K562 (cell line): ENCODE measurements around the gene PXN. TPM values are rescaled to one million over a fixed set of nuclear protein-coding genes. Genes with fewer than 3 reads are reported as not detected.

Experiments
- ATAC-seq: fragments of 200-7000 bp; cut with Tn5 transposase; 3 replicates; pipeline ENCODE4 v1.9.1; 2020; ENCODE audit warnings: moderate library complexity
- BruUV-seq: library from RNA; stranded (reverse); fragments of 400-500 nt; replicated peaks from 2 replicates; lab custom pipeline; 2021; lab: Mats Ljungman, UMichigan
- CTCF ChIA-PET: fragments of 300-600 bp; formaldehyde crosslinking; extraction: SDS; loops from one replicate; lab custom pipeline; 2021; ENCODE audit warnings: low intra/inter-chr PET ratio; lab: Yijun Ruan, JAX
- POLR2A ChIA-PET: fragments of 300-600, 350-650 bp; sonication (Branson Sonifier 250); formaldehyde crosslinking; extraction: SDS; loops from one replicate; lab custom pipeline; 2021; ENCODE audit warnings: antibody characterized with exemption, inconsistent platforms; lab: Yijun Ruan, JAX
- DNase-seq, 4 experiments: peaks; one replicate each; pipeline versions ENCODE4 v3.0.0 to v3.0.0-alpha.2; 2011 to 2018; ENCODE audit warnings: low spot score in 3 of 4, mixed read lengths in 3 of 4; ENCODE audit errors: extremely low read depth in 1 of 4
- FAIRE-seq: peaks from 2 replicates; lab custom pipeline; 2011; peaks lifted over from hg19 to GRCh38; lab: Jason Lieb, UNC
- H2AFZ ChIP-seq: 2 replicates; pipeline ENCODE4 v1.6.0; 2011; ENCODE audit warnings: low read depth, low read length, control low read depth, inconsistent platforms
- H3K27ac ChIP-seq: fragments of 200-600 bp; 3 replicates; pipeline ENCODE4 v1.8.0; 2011; ENCODE audit warnings: low read depth, mild to moderate bottlenecking, control low read depth, inconsistent platforms, low read length, moderate library complexity, mixed read lengths; ENCODE audit errors: extremely low read depth
- H3K27me3 ChIP-seq, 2 experiments: fragments of 300-600 bp in 1 of 2; 2 replicates in 1 of 2; 3 replicates in 1 of 2; pipeline versions ENCODE4 v1.6.0 to v1.8.0; 2011; ENCODE audit warnings: inconsistent platforms in 2 of 2, low read length in 2 of 2, mild to moderate bottlenecking in 1 of 2, mixed read lengths in 1 of 2, moderate library complexity in 1 of 2; ENCODE audit not compliant: control insufficient read depth in 2 of 2, insufficient read depth in 2 of 2
- H3K36me3 ChIP-seq: fragments of 300-600 bp; 3 replicates; pipeline ENCODE4 v1.8.0; 2011; ENCODE audit warnings: mild to moderate bottlenecking, low read length, inconsistent platforms; ENCODE audit not compliant: control insufficient read depth, insufficient read depth
- H3K4me1 ChIP-seq, 2 experiments: fragments of 200-600 bp in 1 of 2; replicated peaks in 1 of 2; 2 replicates in 1 of 2; 3 replicates in 1 of 2; pipeline versions ENCODE4 v1.5.1 to v1.8.0; 2011; ENCODE audit warnings: inconsistent platforms in 2 of 2, low read length in 2 of 2, mild to moderate bottlenecking in 1 of 2, mixed read lengths in 1 of 2, moderate library complexity in 1 of 2; ENCODE audit not compliant: control insufficient read depth in 2 of 2, insufficient read depth in 2 of 2
- H3K4me2 ChIP-seq: 2 replicates; pipeline ENCODE4 v1.6.1; 2011; ENCODE audit warnings: low read length, control low read depth, inconsistent platforms, mixed read lengths; ENCODE audit not compliant: insufficient read depth
- H3K4me3 ChIP-seq: fragments of 200-600 bp; sonication (generic), shearing (Covaris generic); 2 replicates; pipeline ENCODE4 v1.5.1; 2016; ENCODE audit warnings: control low read depth, inconsistent platforms
- H3K79me2 ChIP-seq: fragments of 200-600 bp; 3 replicates; pipeline ENCODE4 v1.8.0; 2011; ENCODE audit warnings: low read length, inconsistent platforms; ENCODE audit not compliant: control insufficient read depth, insufficient read depth
- H3K9ac ChIP-seq, 2 experiments: 2 replicates each; pipeline versions ENCODE4 v1.6.0 to v1.6.1; 2011; ENCODE audit warnings: low read depth in 2 of 2, low read length in 2 of 2, control low read depth in 1 of 2, inconsistent platforms in 1 of 2, mild to moderate bottlenecking in 1 of 2, mixed read lengths in 1 of 2; ENCODE audit not compliant: insufficient read depth in 1 of 2
- H3K9me1 ChIP-seq: one replicate; pipeline ENCODE4 v1.6.0; 2011; ENCODE audit warnings: inconsistent platforms, mild to moderate bottlenecking, low read length, moderate library complexity; ENCODE audit not compliant: control insufficient read depth, insufficient read depth
- H3K9me3 ChIP-seq: replicated peaks from 2 replicates; pipeline ENCODE4 v1.5.1; 2011; ENCODE audit warnings: low read depth, low read length, inconsistent platforms; ENCODE audit not compliant: control insufficient read depth, insufficient read depth
- H4K20me1 ChIP-seq: replicated peaks from 2 replicates; pipeline ENCODE4 v1.6.1; 2011; ENCODE audit warnings: low read length, inconsistent platforms, mixed read lengths; ENCODE audit not compliant: control insufficient read depth, insufficient read depth
- MTA2 ChIP-seq: fragments of 450-650 bp; IDR thresholded peaks from 2 replicates; pipeline ENCODE4 v1.6.1; 2016; ENCODE audit warnings: low read depth
- POLR2G ChIP-seq: fragments of 200-400 bp; formaldehyde crosslinking; IDR thresholded peaks from 2 replicates; pipeline ENCODE4 v1.6.1; 2017; ENCODE audit warnings: low read depth, mild to moderate bottlenecking, antibody characterized with exemption, low read length, moderate library complexity
- ZNF239 ChIP-seq: fragments of 250-450 bp; sonication (Bioruptor Pico); IDR thresholded peaks from 2 replicates; pipeline ENCODE4 v1.4.0; 2020; ENCODE audit warnings: mild to moderate bottlenecking
- WGBS: fragments of 100-300 bp; shearing (Covaris generic); methylation state at CpG from one replicate; pipeline ENCODE4 v1.1.6; 2016; ENCODE audit warnings: low coverage, mixed read lengths; ENCODE audit not compliant: insufficient coverage; ENCODE audit errors: missing lambda C conversion rate; 5-methylcytosine and 5-hydroxymethylcytosine counted together
- in situ Hi-C: fragments of 300-500 bp; cut with MboI; formaldehyde crosslinking; loops from 4 replicates; pipeline ENCODE4 v1.15.0; 2018; ENCODE audit warnings: inconsistent platforms, mixed read lengths
- intact Hi-C: fragments of 100-400 bp; cut with micrococcal nuclease; formaldehyde crosslinking; loops from 2 replicates; pipeline ENCODE4 v1.14.2; 2022
- polyA plus RNA-seq, 8 experiments: library from polyadenylated mRNA; depleted of rRNA in 4 of 8; stranded (reverse) in 5 of 8; unstranded in 3 of 8; fragments of >200 nt; fragmentation: Nextera tagmentation in 2 of 8; fragmentation: Illumina TruSeq in 1 of 8; extraction: Ambion mirVana in 2 of 8; extraction: Trizol in 1 of 8; gene quantifications; 2 replicates each; pipeline versions ENCODE4 v1.2.1 to v1.2.3, GENCODE V29; 2011 to 2014; ENCODE audit warnings: inconsistent platforms in 1 of 8, missing spikeins in 1 of 8
- total RNA-seq, 7 experiments: library from RNA; depleted of rRNA in 6 of 7; stranded (reverse); fragments of >200 nt in 6 of 7; fragmentation: Illumina TruSeq in 2 of 7; extraction: Trizol in 2 of 7; gene quantifications; 2 replicates each; pipeline versions ENCODE4 v1.2.1 to v1.2.3, GENCODE V29; 2011 to 2021; ENCODE audit warnings: low replicate concordance in 1 of 7
- TF ChIP-seq, protein P1 (sequence below): sonication (generic); formaldehyde crosslinking; IDR thresholded peaks from 2 replicates; pipeline ENCODE4 v1.9.0; 2022; ENCODE audit warnings: mild to moderate bottlenecking, missing genetic modification reagents

The PXN gene
- total and polyA plus RNA-seq, 9 of the 15 experiments (the other 6 are each of a cell fraction or from before 2014, with no cell fraction given) = 4.0 to 74.1 (median 18.6) TPM

DNA sequence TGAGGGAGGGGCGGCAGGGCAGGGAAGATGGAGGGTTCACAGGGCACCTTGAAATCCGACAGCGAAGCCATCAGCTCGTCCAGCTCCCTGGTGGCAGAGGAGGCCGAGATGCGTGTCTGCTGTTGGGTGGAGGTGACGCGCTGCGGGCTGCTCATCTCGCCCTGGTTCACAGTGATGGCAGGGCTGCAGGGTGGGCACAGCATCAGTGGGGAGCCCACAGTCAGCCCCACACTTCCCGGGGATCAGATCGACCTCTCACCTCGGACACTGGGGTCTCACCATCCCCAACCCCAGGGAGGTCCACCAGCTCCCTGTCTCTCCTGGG, 44.0 kb downstream of the PXN start:
- H3K27ac ChIP-seq = no peak overlapping the region
- ChIA-PET CTCF (no interaction called here), POLR2A (interaction anchor here (0.6 to 17.7 kb wide), 5 partner anchors 10 to 73 kb away, joined by 3 to 420 read pairs (median 9); partner anchors contain the start of genes GCN1, RNU4-1, RNU4-2 and RPLP0)
- no peak overlapping the region for H3K4me3 ChIP-seq
- TF ChIP-seq, protein P1, sequence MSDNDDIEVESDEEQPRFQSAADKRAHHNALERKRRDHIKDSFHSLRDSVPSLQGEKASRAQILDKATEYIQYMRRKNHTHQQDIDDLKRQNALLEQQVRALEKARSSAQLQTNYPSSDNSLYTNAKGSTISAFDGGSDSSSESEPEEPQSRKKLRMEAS = no peak
- peak; percentile 32; the same call in 1 of the 2 replicates for TF ChIP-seq POLR2G
- 88% methylated on average over 9 of the region's 13 CpGs for WGBS
- H3K4me1 ChIP-seq = peaks cover 19 to 45% of the 10 kb centered on the region in 2 experiments
- peaks cover 66% of the 10 kb centered on the region; the same call in 2 of the 3 replicates for H3K36me3 ChIP-seq
- in situ Hi-C loops (no loop called here), intact Hi-C loops (no loop called here)
- H4K20me1 ChIP-seq = no peaks in the 10 kb centered on the region; the same call in 1 of the 2 replicates
- no peaks in the 10 kb centered on the region for H3K9me3 ChIP-seq
- H3K27me3 ChIP-seq = no peaks in the 10 kb centered on the region
- BruUV-seq = no TSS peak
- no peak overlapping the region for H3K4me2 ChIP-seq
- no peak overlapping the region for H2AFZ ChIP-seq
- peaks cover 8% of the 10 kb centered on the region; the same call in 1 of the 3 replicates for H3K79me2 ChIP-seq
- H3K9me1 ChIP-seq = peaks cover 2% of the 10 kb centered on the region
- FAIRE-seq (no peak), ATAC-seq (no peak), DNase-seq (no peak)
- peak overlapping the region in 1 of 2 experiments; percentile 64; a peak in 2 of 4 replicates for H3K9ac ChIP-seq

DNA sequence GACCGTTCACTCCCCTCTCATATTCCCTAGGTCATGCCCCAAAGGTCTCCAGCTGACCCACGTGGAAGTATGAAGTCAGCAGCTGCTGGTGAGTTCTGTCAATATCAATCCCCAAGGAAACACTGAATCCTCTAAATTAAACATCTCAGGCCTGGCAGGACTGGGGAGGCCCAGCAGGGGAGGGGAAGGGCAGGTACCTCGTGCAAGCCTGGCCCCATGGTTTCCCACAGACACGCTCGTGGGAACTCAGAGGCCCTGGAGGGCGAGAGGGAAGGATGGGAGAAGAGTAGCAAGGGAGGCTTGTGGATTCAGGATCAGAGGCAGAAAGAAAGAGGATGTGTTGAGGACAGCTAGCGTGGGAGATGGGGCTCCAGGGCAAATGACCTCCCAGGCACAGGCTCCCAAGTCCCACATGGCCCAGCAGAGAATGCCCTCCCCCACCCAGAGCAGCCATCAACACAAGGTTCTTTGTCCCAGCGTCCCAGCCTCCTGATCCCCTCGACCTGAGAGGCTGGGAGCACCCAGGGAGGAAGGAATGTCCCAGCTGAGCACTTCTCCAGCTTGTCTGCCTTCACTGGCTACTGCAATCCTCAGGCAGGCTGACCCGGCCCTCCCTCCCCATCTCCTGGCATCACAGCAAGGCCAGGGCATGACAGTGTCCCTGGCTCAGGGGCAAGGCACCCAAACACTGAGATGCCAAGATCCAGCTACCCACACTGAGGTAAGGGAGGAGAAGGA, 44.5 kb downstream of the PXN start:
- DNase-seq = no peak
- in situ Hi-C loops = no loop called here
- intact Hi-C loops = no loop called here
- TF ChIP-seq MTA2 (no peak), ZNF239 (CRISPR knock-in tag) (no peak)
- TF ChIP-seq, all 486 proteins: peak for 0
- ATAC-seq = no peak
- 54% methylated on average over 9 of the region's 10 CpGs for WGBS
- no peak overlapping the region for H2AFZ ChIP-seq
- no peaks in the 10 kb centered on the region for H3K27me3 ChIP-seq
- H3K27ac ChIP-seq = no peak overlapping the region
- H4K20me1 ChIP-seq = no peaks in the 10 kb centered on the region
- peak overlapping the region in 1 of 2 experiments; percentile 64; a peak in 2 of 4 replicates for H3K9ac ChIP-seq
- CTCF ChIA-PET = no interaction called here
- no TSS peak for BruUV-seq
- H3K36me3 ChIP-seq = peaks cover 61% of the 10 kb centered on the region; the same call in 2 of the 3 replicates
- peaks cover 13 to 47% of the 10 kb centered on the region in 2 experiments for H3K4me1 ChIP-seq
- H3K9me3 ChIP-seq = no peaks in the 10 kb centered on the region
- no peak overlapping the region for H3K4me2 ChIP-seq
- FAIRE-seq = no peak
- H3K9me1 ChIP-seq = peaks cover 2% of the 10 kb centered on the region
- no peak overlapping the region for H3K4me3 ChIP-seq
- H3K79me2 ChIP-seq = 0 out of 3 replicates have a peak, but pooled peaks cover 6% of the 10 kb centered on the region
- POLR2A ChIA-PET = interaction anchor here (0.6 to 17.7 kb wide), 6 partner anchors 10 to 74 kb away, joined by 3 to 420 read pairs (median 7); partner anchors contain the start of genes GCN1, RNU4-1, RNU4-2 and RPLP0
